HG02588 (cell line): Measurements from ENCODE around the gene LRRIQ4.

Experiments
- ATAC-seq: cut with Tn5 transposase; IDR thresholded peaks from one replicate; pipeline ENCODE4 v1.9.1; 2021; ENCODE audit warnings: mild to moderate bottlenecking, moderate library complexity; ENCODE audit not compliant: unreplicated experiment

The LRRIQ4 gene

DNA sequence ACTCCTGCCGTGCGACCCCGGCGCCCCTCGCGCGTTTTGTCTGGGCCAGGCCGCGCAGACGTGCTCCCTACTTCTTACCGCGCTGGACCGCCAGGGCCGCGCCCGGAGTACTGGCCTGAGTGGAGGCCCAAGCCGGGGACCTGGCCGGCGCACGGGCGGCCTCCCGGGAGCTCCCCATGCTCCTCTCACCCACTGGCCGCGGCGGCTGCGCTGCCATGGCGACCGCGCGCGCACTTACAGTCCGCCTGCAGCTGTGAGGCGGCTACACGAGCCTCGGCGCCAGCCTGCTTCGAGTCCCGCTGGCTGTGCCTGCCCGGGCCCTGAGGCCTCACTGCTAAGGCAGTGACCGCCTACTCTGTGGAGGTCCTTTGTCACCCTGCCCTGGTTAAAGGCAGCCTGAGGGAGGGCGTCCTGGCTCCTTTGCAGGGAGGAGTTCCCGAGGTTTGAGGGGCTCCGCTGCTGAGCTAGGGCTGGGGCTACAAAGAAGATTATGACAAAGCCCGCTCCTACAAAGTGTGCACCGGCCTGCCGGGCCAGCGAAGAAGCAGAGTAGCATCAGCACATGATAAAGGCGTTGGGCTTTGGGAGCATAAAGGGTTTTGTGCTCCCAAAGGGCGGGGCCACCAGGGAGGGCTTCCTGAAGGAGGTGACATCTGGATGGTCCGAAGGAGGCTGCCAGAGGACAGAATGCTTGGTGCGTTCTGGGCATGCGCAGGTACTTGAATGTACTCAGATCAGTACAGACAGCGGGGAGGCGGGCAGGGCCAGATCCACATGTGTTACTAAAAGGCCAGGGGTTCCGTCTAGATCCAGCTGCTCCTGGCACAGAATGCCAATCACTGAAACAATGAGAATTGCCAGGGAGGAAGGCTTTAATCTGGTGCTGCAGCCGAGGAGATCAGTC is at the start of gene LRRIQ4, which contains the start of gene LRRC34:
LRRIQ4 (plus strand) TSS at position 539 of the 904 bp plus-strand sequence. CDS start 9,052 bp downstream, outside the sequence.
LRRC34 (minus strand) TSS at position 573 of the 904 bp plus-strand sequence; CDS start at position 217, 356 bp downstream.
- peak; percentile 72 for ATAC-seq

DNA sequence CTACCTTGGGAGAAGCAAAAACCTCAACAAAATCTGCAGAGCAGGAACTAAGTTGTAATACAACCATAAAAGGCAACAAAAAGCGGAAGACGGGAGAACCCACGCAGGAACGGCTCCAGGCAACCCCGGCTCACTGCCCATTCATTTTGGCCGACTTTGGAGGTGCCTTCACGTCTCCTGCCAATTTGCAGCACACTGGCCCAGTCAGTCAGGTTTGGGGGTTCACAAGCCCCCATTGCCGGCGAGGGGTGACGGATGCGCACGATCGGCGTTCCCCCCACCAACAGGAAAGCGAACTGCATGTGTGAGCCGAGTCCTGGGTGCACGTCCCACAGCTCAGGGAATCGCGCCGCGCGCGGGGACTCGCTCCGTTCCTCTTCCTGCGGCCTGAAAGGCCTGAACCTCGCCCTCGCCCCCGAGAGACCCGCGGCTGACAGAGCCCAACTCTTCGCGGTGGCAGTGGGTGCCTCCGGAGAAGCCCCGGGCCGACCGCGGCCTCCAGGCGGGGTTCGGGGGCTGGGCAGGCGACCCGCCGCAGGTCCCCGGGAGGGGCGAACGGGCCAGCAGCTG is 48.3 kb upstream of the LRRIQ4 start:
- ATAC-seq, result peak; percentile 38

DNA sequence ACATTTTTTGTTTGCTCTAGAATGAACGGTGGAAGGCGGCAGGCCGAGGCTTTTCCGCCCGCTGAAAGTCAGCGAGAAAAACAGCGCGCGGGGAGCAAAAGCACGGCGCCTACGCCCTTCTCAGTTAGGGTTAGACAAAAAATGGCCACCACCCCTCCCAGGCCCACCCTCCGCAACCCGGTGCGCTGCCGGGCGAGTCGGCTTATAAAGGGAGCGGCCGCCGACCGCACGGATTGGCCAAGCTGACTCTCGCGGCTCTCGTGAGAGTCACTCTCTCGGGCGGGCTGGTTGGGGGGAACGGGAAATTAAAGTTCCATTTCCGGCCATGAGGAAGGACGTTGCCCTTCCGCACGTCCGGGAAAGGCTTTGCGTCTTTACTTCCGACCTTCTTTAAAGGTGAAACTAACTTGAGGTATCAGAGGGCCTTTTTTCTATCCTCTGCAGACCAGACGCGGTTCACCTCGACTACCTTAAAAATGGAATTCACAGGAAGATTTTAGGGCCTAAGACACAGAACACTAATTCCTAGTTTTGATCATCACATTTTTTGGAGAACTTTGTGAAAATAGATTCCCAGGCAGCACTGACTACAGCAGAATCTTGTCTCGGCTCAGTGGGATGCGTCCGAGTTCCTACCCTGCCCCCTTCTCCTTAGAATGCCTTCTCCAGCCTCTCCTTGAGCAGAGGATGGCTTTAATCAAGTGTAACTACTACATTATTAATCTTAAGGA is 47.6 kb upstream of the LRRIQ4 start, which contains the start of gene TERC:
TERC (minus strand) TSS at position 179 of the 731 bp plus-strand sequence.
- ATAC-seq, result peak; percentile 74

DNA sequence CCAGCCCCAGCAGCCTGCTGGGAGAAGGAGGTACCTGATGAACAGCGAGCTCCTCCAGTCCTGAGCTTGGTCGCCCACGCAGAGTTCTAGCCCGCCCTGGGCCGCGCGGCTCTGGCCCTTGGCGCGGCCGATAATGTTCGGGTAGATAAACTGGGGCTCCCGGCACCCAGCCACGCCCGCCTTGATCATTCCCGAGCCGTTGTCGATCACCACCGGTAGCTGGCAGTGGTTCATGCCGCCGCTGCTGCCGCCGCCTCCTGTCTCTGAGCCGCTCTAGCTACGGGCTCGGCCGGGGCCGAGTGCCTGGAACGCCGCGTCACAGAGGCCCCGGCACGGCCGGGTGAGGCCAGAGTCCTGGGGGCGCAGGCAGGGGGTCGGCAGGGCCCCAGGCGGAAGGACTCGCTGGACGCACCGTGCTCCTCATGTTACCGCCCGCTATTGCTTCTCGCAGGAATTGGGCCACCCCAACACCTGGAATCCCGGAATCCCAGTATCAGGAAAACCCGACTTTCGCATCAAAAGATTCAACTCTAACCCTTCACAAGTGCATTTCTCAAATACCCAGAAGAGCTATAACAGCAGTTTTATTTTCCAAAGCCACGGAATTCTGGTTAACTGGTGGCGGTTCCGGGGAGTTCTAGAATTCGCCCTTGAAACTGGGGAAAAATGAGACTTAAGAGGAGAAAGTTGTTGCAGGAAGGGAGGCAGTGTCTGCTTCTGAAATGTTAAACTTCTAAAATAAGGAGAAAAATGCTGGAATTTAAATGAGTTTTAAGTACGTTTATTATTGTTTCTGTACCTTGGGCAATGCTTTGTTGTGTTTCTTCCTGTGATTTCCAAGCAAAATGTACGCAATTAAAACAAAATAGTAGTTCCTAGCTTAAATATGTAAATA is 43.1 kb upstream of the LRRIQ4 start, which contains the start of gene ACTRT3:
ACTRT3 (minus strand) TSS at position 275 of the 895 bp plus-strand sequence; CDS start at position 234, 41 bp downstream.
- peak; percentile 26 for ATAC-seq

DNA sequence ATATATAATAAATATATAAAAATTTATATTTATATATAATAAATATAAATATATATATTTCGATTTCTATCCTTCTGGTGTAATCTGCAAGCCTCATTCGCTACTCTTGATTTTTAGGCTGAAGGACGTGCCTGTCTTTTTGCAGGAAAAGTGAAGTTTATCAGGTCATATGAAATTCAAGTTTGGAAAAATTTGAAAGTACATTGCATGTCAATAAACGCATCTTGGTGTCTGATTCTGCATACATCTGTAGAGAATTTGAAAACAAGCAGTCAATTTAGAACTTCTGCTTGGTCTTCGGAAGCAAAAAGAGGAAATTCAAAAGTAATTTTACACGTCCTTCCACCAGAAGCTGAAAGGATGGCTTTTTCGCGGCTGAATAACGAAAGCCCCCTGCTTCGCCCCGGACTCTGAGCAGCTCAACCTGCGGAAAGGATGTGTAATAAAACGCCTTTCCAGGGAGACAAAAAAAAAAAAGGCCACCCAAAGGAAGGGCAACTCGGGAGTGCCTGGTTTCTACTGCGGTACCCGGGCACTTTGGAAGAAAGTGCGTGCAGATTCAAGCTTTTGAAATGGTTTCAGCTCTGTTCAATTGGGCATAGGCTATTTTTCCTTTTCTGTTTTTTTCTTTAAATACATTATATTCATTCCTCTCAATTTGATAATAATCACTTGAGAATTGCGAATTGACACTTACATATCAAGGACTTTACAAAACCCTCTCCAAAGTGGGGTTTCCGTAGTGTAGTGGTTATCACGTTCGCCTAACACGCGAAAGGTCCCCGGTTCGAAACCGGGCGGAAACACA is 41.0 kb upstream of the LRRIQ4 start:
- no peak for ATAC-seq

DNA sequence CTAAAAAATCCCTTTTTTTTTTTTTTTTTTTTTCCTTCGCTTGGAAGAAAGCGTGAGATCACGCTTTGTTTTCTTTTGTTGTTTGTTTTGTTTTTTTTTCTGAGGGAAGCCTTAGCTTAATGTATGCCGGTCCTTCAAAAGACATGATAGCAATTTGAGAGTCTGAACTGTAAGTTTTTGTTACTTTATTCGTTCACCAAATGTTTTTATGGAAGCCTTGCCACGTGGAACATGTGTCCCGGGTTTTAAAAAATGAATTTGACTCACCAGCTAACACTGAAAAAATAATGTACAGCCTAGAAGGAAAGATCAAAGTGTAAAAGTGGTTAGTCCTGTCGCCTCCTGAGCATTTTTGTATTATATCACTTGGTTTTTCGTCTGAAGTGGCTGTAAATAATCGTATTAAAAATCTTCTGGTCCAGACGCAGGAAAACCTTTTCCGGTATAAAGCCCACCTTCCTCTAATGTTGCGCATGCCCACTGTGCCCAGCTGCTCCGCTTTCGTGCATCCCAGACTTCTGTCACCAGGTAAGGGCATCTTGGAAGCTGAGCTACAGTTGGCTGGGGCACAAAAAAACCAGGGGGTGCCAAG is 40.3 kb upstream of the LRRIQ4 start:
- ATAC-seq, result peak; percentile 15

DNA sequence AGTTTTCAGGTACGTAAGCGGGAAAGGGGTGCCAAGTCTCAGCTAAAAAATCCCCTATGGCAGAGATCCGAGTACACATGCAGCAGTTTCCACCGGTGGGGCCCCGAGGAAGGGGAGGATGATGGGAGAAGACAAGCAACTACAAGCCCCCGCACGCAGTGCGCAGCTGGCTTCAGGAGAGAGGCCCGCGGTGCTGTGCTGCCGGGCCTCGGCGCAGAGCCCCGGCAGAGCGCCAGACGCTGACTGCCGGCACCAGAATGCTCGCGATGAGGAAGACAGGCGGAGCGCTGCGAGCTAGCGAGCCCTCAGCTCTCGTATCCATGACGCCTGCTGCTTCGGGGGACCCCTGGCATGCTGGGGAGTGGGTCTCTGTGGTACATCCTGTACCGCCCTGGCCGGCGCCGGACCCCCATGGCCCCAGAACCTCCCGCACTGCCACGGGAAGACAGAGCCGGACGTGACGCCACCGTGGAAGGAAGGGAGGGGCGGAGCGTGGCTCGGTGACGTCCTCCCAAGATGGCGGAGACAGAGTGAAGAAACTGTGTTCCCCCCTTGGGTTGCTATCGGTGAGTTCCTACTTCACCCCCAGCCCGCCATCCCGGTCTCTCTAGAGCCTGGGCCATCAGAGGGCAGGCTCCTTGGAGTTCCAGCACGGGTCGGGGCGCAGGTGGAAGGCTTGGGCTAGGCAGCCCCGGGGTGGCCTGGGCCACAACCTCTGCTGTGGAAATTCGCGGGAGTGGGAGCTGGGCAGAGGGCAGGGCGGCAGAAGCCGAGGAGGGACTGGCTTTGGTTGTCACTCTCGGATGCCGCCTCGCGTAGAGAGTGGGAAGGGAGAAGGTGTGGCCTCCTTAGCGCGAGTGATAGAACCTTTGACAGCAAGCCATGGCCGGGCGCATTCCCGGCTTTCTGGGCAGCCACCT is 39.5 kb upstream of the LRRIQ4 start, which contains the start of gene MYNN:
MYNN (plus strand) TSS at position 500 of the 920 bp plus-strand sequence. CDS start 900 bp downstream, outside the sequence.
- peak; percentile 84 for ATAC-seq

DNA sequence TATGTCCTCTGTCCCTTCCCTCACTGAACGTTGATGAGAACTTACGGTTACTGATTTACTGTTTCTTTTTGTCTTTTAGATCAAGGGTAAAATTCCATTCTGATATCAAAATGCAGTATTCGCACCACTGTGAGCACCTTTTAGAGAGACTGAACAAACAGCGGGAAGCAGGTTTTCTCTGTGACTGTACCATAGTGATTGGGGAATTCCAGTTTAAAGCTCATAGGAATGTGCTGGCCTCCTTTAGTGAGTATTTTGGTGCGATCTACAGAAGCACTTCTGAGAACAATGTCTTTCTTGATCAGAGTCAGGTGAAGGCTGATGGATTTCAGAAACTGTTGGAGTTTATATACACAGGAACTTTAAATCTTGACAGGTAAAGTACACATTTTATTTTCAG is 38.5 kb upstream of the LRRIQ4 start:
- no peak for ATAC-seq

DNA sequence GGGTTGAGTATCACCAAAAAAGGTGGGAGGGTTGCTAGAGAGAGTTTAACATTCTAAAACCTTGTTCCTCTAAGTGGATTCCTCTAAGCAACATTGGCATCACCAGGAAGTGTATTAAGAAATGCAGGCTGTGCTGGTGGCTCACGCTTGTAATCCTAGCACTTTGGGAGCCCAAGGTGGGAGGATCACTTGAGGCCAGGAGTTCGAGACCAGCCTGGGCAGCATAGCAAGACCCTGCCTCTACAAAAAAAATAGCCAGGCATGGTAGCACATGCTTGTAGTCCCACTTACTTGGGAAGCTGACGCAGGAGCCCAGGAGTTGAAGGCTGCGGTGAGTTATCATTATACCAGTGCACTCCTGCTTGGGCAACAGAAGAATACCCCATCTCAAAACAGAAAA is 34.8 kb upstream of the LRRIQ4 start:
- no peak for ATAC-seq

DNA sequence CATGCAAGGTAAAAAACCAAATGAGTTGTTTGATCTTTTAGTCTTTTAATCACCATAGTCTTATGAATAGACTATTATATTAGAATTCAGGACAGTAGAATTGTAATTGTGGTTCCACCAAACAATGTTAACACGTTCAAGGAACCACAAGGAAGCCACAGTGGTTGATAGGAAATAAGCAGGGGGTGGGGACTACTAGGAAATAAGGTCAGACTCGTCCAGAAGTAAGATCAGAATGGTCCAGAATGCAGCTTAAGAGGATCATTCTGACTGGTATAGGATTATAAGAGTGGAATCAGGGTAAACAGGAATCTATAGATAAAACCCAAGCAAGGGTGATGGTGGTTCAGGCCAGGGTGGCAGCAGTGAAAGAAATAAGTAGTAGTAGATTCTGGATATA is 31.9 kb upstream of the LRRIQ4 start:
- no peak for ATAC-seq

DNA sequence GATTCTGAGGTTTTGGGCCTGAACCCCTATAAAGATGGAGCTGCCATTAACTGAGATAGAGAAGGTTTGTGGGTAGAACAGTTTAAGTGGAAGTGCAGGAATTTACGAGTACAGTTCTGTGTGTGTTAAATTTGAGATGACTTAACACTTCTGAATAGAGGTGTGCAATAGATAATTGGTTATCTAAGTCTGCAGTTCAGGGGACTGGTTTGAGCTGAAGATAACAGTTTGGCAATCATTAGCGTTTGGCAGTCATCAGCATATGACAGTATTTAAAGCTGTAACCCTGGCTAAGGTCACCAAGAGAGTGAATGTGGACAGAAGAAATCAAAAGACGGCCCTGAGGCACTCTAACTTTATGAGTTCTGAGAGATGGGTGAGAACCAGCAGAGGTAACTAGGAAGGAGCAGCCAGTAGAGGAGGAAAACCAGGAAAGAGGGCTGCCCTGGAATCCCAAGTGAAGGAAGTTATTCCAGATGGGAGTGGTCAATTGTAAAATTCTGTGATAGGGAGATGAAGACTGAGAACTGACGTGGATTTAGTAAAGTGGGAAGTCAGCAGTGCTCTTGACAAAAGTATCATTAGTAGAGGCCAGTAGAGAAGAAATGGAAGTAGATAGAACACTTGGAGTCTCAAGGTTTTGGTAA is 31.3 kb upstream of the LRRIQ4 start:
- ATAC-seq, result no peak

DNA sequence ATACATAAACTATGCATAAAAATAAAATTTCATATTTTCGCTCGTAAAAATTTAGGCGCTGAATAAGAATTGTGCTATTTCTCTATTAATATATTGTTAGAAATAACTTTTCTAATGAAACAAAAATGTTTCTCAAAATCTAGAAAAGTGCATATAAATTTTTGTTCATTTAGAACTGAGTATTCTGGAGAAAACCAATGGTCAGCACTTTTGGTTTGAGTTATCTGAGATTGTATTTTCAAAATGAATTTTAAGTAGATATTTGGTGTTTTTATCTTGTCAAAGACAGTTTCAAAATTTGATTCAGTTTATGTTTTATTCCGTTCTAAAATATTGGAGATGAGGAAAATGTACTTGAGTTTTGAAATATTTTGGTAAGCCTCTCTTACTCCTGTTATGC is 25.6 kb upstream of the LRRIQ4 start:
- ATAC-seq, result no peak

DNA sequence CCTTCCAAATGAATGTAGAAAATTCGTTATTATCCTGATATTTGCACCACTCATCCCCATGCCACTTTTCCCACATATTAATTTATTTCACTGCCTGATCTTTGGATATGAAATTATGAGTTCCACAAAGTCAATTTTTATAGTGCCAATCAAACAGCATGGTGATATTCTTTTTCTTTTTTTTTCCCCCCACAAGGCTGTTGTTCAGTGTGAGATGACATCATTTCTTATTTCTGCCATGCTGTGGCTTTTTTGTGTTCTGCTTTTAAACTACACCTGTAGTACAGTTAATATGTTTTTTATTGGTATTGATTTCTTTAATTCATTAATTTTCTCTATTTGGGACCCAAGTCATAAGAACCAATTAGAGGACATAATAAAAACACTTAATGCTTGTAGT is 24.9 kb upstream of the LRRIQ4 start:
- ATAC-seq, result no peak

DNA sequence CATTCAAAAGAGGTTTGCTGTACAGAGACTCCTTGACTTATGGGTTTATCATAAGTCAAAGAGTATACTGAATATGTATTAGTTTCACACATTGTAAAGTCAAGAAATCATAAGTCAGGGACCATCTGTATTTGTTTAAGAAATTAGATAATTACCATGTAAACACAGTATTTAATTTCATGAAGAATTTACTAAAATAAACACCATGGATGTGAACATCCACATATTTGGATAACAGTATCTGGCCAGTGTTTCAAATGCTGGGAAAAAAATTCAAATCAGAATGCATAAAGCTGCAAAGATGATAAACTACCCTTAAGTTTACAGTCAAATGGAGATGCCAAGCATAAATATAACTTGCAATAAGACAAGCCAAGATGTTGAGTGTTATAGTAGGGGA is 22.5 kb upstream of the LRRIQ4 start:
- ATAC-seq, result no peak

DNA sequence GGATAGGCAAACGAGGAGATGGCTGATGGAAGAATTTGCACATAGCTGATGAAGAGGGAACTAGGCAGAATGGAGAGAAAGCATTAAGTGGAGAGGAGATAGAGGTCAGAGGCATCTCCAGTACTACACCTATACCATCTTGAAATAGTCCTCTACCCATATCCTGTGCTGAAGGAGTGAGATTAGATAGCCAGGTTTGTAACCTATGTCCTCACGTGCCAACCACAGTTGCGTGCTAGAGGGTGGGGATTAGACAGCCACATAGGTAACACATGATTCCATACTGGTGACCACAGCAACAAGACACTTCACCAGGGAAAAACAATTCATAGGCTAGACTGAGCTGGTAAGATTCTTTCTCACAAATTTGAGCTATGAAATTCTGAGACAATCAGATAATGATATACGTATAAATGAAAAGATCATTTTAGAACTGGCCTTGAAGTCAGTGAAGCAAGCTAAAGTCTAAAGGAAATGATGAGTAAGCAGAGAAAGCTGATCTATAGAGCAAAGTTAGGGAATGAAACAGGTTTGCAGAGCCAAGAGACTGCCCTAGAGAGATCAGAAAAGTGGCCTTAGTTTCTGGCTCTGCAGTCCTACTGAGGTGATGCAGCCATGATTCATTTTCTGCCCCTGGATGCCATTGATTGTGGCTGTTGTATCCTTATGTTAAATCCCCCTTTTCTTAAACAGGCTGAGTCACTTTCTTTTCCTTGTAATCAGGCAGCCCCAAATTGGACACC is 21.8 kb upstream of the LRRIQ4 start:
- ATAC-seq, result no peak

DNA sequence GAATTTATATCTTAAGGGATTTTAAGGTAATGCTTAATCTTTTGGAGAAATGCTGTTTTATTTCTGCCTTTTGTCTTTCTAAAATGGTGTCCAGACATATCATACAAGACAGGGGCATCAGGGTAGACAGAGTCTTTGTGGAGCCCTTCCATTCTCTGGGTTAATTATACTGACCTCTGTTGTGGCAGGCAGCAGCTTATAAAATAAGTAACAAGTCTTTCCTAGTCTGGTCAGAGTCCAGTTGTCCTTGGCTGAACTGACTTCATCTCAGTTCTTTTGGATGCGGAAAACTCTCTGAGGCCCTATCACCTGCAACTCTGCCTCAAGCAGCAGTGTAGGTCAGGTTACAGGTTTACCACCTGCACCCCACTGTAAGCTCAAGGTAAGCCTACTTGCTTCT is 20.3 kb upstream of the LRRIQ4 start:
- ATAC-seq, result no peak

DNA sequence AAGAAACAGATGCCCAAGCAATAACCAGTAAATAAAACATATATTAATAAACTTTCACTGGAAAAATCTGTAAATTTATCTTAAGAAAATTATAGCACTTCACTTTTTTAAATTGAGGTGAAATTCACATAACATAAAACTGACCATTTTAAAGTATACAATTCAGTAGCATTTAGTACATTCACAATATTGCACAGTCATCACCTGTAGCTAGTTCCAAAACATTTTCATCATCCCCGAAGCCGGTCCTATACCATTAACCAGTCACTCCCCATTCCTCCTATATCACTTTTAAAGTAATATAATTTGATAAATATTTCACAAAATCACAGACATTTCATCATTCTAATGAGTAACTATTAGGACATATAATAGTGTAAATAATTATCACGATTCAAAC is 8.0 kb upstream of the LRRIQ4 start:
- no peak for ATAC-seq
